ENCODE results near the gene ZEB2. TPM values are rescaled to one million over a fixed set of nuclear protein-coding genes. Genes with fewer than 3 reads are reported as not detected.

The ZEB2 gene
- total and polyA plus RNA-seq, 12 donors, result 17.2 to 99.5 (median 83.0) TPM

- no peaks in the 10 kb centered on the region for H3K9me3 ChIP-seq
- ATAC-seq, result no peak
- intact Hi-C loops (cut with DNase I), result loop anchor here in 2 of 10 donors (5.0 to 10.0 kb wide), 2 partner anchors 65 to 67 kb away; no protein-coding TSS in a partner anchor
- H3K4me1 ChIP-seq, result peaks cover 0 to 95% (median 47%) of the 10 kb centered on the region in 9 donors
- H3K27ac ChIP-seq, result peak overlapping the region in 6 of 10 donors; percentile 38 to 75 (median 68)
- H3K36me3 ChIP-seq, result peaks cover 0 to 58% (median 0%) of the 10 kb centered on the region in 9 donors
- H3K4me3 ChIP-seq, result no peak overlapping the region
- no peak for DNase-seq
- no peaks in the 10 kb centered on the region for H3K27me3 ChIP-seq
- 86 to 97% methylated on average over 4 of the region's 4 CpGs for WGBS, 2 donors
- no peak for TF ChIP-seq CTCF (IDR thresholded peaks at IDR 0.05)
Measured at GRCh38 chr2:144447535-144447934, 72.4 kb downstream of the ZEB2 start.

- H3K4me1 ChIP-seq, result peaks cover 4 to 95% (median 51%) of the 10 kb centered on the region in 9 donors
- 71 to 85% methylated on average over 3 of the region's 3 CpGs for WGBS, 2 donors
Measured at GRCh38 chr2:144446136-144446535, 73.8 kb downstream of the ZEB2 start.

GRCh38 chr2:144445196-144445595, 74.7 kb downstream of the ZEB2 start:
- Histone ChIP-seq H3K27ac (no peak overlapping the region), H3K36me3 (peaks cover 0 to 39% (median 0%) of the 10 kb centered on the region in 9 donors), H3K4me3 (no peak overlapping the region), H3K4me1 (peaks cover 5 to 96% (median 54%) of the 10 kb centered on the region in 9 donors), H3K27me3 (no peaks in the 10 kb centered on the region), H3K9me3 (no peaks in the 10 kb centered on the region)
- no peak for DNase-seq
- 83 to 88% methylated on average over 1 of the region's 1 CpG for WGBS, 2 donors
- no peak for ATAC-seq
- intact Hi-C loops (cut with DNase I), result loop anchor here in 2 of 10 donors (5.0 to 10.0 kb wide), 2 partner anchors 67 to 70 kb away; no protein-coding TSS in a partner anchor
- no peak for TF ChIP-seq CTCF (IDR thresholded peaks at IDR 0.05)

More at GRCh38 chr2:144446136-144446535, 73.8 kb downstream of the ZEB2 start:
- no peak for DNase-seq
- TF ChIP-seq CTCF (IDR thresholded peaks at IDR 0.05), result no peak
- Histone ChIP-seq H3K36me3 (peaks cover 0 to 48% (median 0%) of the 10 kb centered on the region in 9 donors), H3K9me3 (no peaks in the 10 kb centered on the region), H3K4me3 (no peak overlapping the region), H3K27ac (no peak overlapping the region), H3K27me3 (no peaks in the 10 kb centered on the region)
- no peak for ATAC-seq
- intact Hi-C loops (cut with DNase I), result loop anchor here in 2 of 10 donors (5.0 to 10.0 kb wide), 2 partner anchors 66 to 69 kb away; no protein-coding TSS in a partner anchor

- Histone ChIP-seq H3K36me3 (peaks cover 0 to 37% (median 0%) of the 10 kb centered on the region in 9 donors), H3K27ac (peak overlapping the region in 9 of 10 donors; percentile 5 to 68 (median 55)), H3K9me3 (no peaks in the 10 kb centered on the region), H3K4me1 (peaks cover 5 to 97% (median 57%) of the 10 kb centered on the region in 9 donors), H3K4me3 (peak overlapping the region in 2 of 10 donors; percentile 10 to 15), H3K27me3 (no peaks in the 10 kb centered on the region)
- TF ChIP-seq CTCF (IDR thresholded peaks at IDR 0.05), result no peak
- ATAC-seq (no peak), DNase-seq (no peak)
- intact Hi-C loops (cut with DNase I), result loop anchor here in 2 of 10 donors (5.0 to 10.0 kb wide), 2 partner anchors 68 to 71 kb away; no protein-coding TSS in a partner anchor
- WGBS, 2 donors, result 51 to 60% methylated on average over 6 of the region's 6 CpGs
Measured at GRCh38 chr2:144443837-144444817, 75.8 kb downstream of the ZEB2 start.
